GM12892 (cell line): ENCODE measurements around the gene SMG6.

Experiments
- POLR2A ChIP-seq: IDR thresholded peaks from 2 replicates; pipeline ENCODE4 v1.6.1; 2011; ENCODE audit warnings: low read depth, low read length, control low read depth
- POLR2AphosphoS5 ChIP-seq: IDR thresholded peaks from 2 replicates; pipeline ENCODE4 v1.6.1; 2011; ENCODE audit warnings: low read depth, low read length, control low read depth
- TAF1 ChIP-seq: IDR thresholded peaks from 2 replicates; pipeline ENCODE4 v1.6.1; 2011; ENCODE audit warnings: low read depth, mild to moderate bottlenecking, control low read depth, low read length, borderline replicate concordance

GRCh38 chr17:2183346-2183745 is 120.2 kb downstream of the SMG6 start:
- TF ChIP-seq TAF1: no peak
- TF ChIP-seq POLR2A: no peak
- no peak for TF ChIP-seq POLR2AphosphoS5
